Raji (cell line): ENCODE data around the gene BTNL2.

Source experiments
- POLR2A ChIP-seq: IDR thresholded peaks from 2 replicates; pipeline ENCODE4 v1.6.1; 2011; ENCODE audit warnings: low read depth, low read length, control low read depth; ENCODE audit not compliant: insufficient read depth

Gene BTNL2

DNA sequence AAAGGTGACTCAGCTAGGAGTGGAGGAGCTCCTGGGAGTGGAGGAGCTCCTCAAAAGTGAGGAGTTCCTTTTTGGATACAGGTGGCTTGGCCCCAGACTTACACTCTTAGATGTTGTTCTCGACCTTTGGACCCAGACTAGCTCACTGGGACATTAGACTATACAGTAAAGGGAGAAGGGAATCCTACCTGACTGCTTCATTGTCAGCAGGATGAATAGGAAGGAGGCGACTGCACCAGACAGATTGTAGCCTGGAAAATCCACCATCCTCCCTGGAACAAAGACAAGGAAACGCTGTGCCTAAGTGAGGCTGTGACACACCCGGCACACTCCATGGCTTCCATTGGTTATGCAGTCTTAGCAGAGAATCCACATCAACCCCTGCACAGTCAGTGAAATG, at the start of gene BTNL2:
Gene BTNL2 (minus strand): TSS at position 325 of the 400 bp plus-strand sequence. CDS start 58 bp downstream, at position 267.
- TF ChIP-seq POLR2A = no peak

DNA sequence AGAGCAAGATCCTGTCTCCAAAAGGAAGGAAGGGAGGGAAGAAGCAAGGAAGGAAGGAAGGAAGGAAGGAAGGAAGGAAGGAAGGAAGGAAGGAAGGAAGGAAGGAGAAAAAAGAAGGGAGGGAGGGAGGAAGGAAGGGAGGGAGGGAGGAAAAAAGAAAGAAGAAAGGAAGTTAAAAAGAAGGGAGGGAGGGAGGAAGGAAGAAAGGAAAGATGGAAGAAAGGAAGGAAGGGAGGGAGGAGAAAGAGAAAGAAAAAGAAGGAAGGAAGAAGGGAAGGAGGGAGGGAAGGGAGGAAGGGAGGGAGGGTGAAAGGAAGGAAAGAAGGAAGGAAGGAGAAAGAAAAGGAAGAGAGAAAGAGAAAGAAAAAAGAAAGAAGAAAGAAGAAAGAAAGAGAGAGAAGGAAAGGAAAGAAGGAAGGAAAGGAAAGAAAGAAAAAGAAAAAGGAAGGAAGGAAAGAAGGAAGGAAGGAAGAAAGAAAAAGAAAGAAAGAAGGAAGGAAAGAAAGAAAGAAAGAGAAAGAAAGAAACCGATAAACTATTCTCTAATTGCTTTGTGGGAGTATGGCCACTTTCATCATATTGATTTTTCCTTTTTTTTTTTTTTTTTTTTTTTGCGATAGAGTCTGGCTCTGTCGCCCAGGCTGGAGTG, 42.2 kb upstream of the BTNL2 start:
- TF ChIP-seq POLR2A = no peak

- TF ChIP-seq POLR2A = no peak
Measured at GRCh38 chr6:32447932-32448331, 41.0 kb upstream of the BTNL2 start.

DNA sequence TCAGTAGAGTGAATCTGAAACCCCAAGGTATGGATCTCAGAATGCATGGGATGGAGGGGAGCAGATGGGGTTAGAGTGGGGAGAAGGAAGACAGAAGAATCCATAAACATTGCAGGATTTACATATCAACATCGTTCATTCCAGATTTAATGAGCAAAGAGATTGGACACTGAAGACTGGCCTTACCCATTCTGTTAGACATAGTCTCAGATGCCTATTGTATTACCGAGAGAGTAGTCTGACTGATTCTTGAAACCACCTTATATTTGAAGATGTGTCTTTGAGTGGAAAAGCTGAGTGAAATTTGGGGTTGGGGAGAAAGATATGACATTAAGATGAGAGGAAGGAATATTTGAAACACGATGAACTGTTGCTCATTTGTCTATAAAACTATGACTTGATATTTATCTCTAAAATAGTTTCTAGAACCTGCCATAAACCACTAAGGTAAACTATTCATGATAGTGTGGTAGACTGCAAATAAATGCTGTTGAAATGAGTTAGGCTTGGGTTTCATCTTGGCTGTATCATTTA, 38.4 kb upstream of the BTNL2 start:
- TF ChIP-seq POLR2A = no peak

- TF ChIP-seq POLR2A = no peak
Measured at GRCh38 chr6:32444433-32444832, 37.5 kb upstream of the BTNL2 start.

- TF ChIP-seq POLR2A = no peak
Measured at GRCh38 chr6:32442977-32443552, 36.1 kb upstream of the BTNL2 start.

GRCh38 chr6:32442243-32442667, 35.3 kb upstream of the BTNL2 start:
- no peak for TF ChIP-seq POLR2A

- peak; percentile 89 for TF ChIP-seq POLR2A
Measured at GRCh38 chr6:32439602-32440214, 32.7 kb upstream of the BTNL2 start, which contains the start of gene HLA-DRA. Gene HLA-DRA, plus strand, starts transcription at chr6:32439887. Its CDS starts 64 bp downstream, at chr6:32439951.

DNA sequence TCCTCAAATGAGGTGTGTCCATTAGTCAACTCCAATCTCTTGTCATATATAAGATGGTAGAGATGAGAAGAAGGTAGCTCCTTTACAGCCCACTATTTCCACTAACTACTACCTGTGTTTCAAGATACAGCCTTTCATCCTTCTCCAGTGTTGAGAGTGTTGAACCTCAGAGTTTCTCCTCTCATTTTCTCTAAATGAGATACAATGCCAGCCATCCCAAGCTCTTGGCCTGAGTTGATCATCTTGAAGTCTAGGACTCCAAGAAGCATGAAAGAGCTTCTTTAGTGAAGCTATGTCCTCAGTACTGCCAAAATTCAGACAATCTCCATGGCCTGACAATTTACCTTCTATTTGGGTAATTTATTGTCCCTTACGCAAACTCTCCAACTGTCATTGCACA, 32.2 kb upstream of the BTNL2 start:
- TF ChIP-seq POLR2A = no peak

DNA sequence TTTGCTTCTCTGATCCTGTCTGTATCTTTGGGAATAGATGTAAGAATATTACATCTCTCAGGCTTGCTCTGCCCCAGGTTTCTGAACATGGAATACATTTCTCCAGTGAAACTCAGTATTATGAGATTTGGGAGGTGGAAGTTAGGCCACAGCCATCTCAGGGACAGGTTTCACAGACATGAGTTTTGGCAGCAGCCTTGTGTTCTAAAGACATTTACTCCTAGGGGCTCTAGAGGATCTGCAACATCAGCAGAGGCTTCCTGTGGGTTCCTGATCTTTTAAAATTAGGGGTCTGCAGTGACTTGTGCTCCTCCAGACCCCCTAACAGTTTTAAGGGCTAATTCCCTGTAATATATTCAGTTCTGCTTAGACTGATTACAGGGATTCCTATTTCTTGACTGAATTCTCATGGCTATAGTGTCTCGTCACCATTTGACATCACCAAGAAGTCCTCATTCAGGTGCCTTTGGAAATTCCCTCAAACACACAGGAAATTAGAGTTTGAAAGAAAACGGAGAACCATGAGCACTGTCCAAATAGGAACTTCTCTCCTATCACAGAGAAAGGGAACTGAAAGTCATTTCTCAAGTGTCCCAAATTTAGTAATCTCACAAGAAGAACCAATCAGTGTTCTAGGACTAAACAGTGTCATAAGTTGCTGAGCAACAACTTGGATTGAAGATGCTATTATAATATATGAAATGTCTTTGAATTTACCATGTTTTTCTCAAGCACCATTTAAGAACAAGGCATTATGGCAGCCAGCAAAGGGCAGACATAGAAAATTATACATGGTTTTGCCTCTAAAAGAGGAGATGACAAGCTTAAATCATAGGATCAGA, 30.2 kb upstream of the BTNL2 start:
- TF ChIP-seq POLR2A = no peak

- no peak for TF ChIP-seq POLR2A
Measured at GRCh38 chr6:32436186-32436585, 29.2 kb upstream of the BTNL2 start.

- TF ChIP-seq POLR2A = no peak
Measured at GRCh38 chr6:32432050-32432450, 25.1 kb upstream of the BTNL2 start.

DNA sequence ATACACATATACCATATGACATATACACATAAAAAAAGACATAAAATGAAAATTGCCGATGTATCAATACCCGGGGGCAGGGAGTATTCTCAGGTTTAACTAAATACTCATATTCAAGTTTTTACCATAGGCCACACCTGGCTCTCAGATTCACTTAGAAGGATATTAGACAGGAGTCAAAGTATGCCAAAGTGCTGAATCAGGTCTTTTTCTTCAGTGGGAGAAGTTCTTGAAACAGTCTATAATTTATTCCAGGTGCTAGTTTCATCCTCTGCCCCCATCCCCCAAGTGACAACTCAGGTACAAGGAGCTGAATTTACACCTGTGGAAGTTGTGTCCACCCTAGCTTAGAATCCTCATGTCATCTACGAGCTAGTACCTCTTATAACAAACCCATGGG, 24.2 kb upstream of the BTNL2 start:
- TF ChIP-seq POLR2A = no peak

DNA sequence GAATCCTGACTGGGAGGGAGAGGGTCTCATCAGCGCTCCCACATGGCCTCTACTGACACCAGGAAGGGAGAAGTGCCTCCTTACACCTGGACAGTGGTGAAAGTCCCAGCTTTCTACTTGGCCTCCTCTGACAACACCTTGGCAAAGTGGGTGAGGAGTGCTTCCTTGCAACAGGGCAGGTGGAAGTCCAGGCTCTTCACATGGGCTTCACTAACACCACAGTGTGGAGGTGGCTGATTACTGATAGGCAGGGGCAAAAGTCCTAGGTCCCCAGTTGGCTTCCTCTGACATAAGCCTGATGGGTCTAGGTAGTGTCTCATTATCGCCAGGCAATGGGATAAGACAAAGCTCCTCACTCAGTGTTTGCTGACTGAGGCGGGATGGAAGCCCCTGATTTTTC, 23.2 kb upstream of the BTNL2 start:
- no peak for TF ChIP-seq POLR2A

- no peak for TF ChIP-seq POLR2A
Measured at GRCh38 chr6:32427934-32428474, 21.0 kb upstream of the BTNL2 start.
